Measurements from ENCODE around the gene BUD13. TPM values are rescaled to one million over a fixed set of nuclear protein-coding genes. Genes with fewer than 3 reads are reported as not detected.

BUD13 gene
- total and polyA plus RNA-seq, 8 donors: 12.5 to 41.2 (median 33.4) TPM

- H3K9me3 ChIP-seq: no peaks in the 10 kb centered on the region
- peaks cover 0 to 7% of the 10 kb centered on the region in 2 donors for H3K4me1 ChIP-seq
- TF ChIP-seq CTCF (IDR thresholded peaks at IDR 0.05): no peak
- ATAC-seq (peak; percentile 67), DNase-seq (peak in 1 of 4 donors; percentile 19)
- no peak overlapping the region for H3K4me3 ChIP-seq
- H3K27ac ChIP-seq: no peak overlapping the region
- H3K36me3 ChIP-seq: peaks cover 0 to 23% of the 10 kb centered on the region in 2 donors
- no peaks in the 10 kb centered on the region for H3K27me3 ChIP-seq
- intact Hi-C loops (cut with DNase I): no loop called here
These were observed 30.7 kb downstream of the BUD13 start for GRCh38 chr11:116742104-116742503.

GRCh38 chr11:116740741-116741140 is 32.0 kb downstream of the BUD13 start:
- H3K4me3 ChIP-seq: no peak overlapping the region

GRCh38 chr11:116738975-116739374 is 33.8 kb downstream of the BUD13 start:
- intact Hi-C loops (cut with DNase I): no loop called here
- Histone ChIP-seq H3K4me3 (no peak overlapping the region), H3K9me3 (no peaks in the 10 kb centered on the region), H3K27me3 (no peaks in the 10 kb centered on the region), H3K4me1 (peaks cover 0 to 7% of the 10 kb centered on the region in 2 donors), H3K27ac (no peak overlapping the region), H3K36me3 (peaks cover 0 to 3% of the 10 kb centered on the region in 2 donors)
- peak in 1 of 4 donors; percentile 9 for DNase-seq
- TF ChIP-seq CTCF (IDR thresholded peaks at IDR 0.05): no peak
- ATAC-seq: no peak

More at GRCh38 chr11:116740741-116741140, 32.0 kb downstream of the BUD13 start:
- TF ChIP-seq CTCF (IDR thresholded peaks at IDR 0.05): no peak
- ATAC-seq (no peak), DNase-seq (no peak)
- intact Hi-C loops (cut with DNase I): no loop called here
- Histone ChIP-seq H3K4me1 (peaks cover 0 to 7% of the 10 kb centered on the region in 2 donors), H3K27ac (no peak overlapping the region), H3K9me3 (no peaks in the 10 kb centered on the region), H3K36me3 (peaks cover 0 to 9% of the 10 kb centered on the region in 2 donors), H3K27me3 (no peaks in the 10 kb centered on the region)

GRCh38 chr11:116736763-116737162 is 36.0 kb downstream of the BUD13 start:
- intact Hi-C loops (cut with DNase I): no loop called here
- no peak overlapping the region for H3K4me3 ChIP-seq
- peaks cover 0 to 6% of the 10 kb centered on the region in 2 donors for H3K4me1 ChIP-seq
- H3K27ac ChIP-seq: no peak overlapping the region
- ATAC-seq (no peak), DNase-seq (no peak)
- TF ChIP-seq CTCF (IDR thresholded peaks at IDR 0.05): no peak
- H3K27me3 ChIP-seq: peaks cover 0 to 8% of the 10 kb centered on the region in 2 donors
- H3K9me3 ChIP-seq: no peaks in the 10 kb centered on the region
- H3K36me3 ChIP-seq: no peaks in the 10 kb centered on the region

- Histone ChIP-seq H3K27ac (no peak overlapping the region), H3K36me3 (no peaks in the 10 kb centered on the region), H3K4me1 (peaks cover 0 to 6% of the 10 kb centered on the region in 2 donors), H3K9me3 (no peaks in the 10 kb centered on the region), H3K27me3 (peaks cover 0 to 25% of the 10 kb centered on the region in 2 donors), H3K4me3 (no peak overlapping the region)
- DNase-seq: peak in 1 of 4 donors; percentile 6
- ATAC-seq: no peak
- intact Hi-C loops (cut with DNase I): no loop called here
- TF ChIP-seq CTCF (IDR thresholded peaks at IDR 0.05): no peak
These were observed 38.7 kb downstream of the BUD13 start for GRCh38 chr11:116733969-116734508.
